ENCODE data around the gene MEF2C.

GRCh38 chr5:88830567-88830966 lies 52.4 kb downstream of the MEF2C start:
- TF ChIP-seq CTCF (IDR thresholded peaks at IDR 0.05; ENCODE audit: low read depth, low read length, poor library complexity, severe bottlenecking) (no peak), EZH2phosphoT487 (IDR thresholded peaks at IDR 0.05; ENCODE audit: borderline replicate concordance, low read length) (no peak)

Measured in DOHH2 (cell line).